ENCODE results near the gene SFTA2. TPM values are rescaled to one million over a fixed set of nuclear protein-coding genes. Genes with fewer than 3 reads are reported as not detected.

SFTA2 gene
- total RNA-seq, 1 experiment from 2014 or later = not detected

GRCh38 chr6:30979690-30980089, 47.7 kb upstream of the SFTA2 start:
- WGBS (ENCODE audit: extremely low coverage, insufficient read length, low lambda C conversion rate) = no CpG with 5 or more reads among the region's 4 CpGs
- no peak overlapping the region for H3K27ac Mint-ChIP-seq
- no peak overlapping the region for H2BK20ac ChIP-seq (ENCODE audit: low read depth, low read length, poor library complexity, severe bottlenecking)
- no peak overlapping the region for H2BK12ac ChIP-seq (ENCODE audit: insufficient read length, low read depth, low read length)
- H4K8ac ChIP-seq (replicated peaks; ENCODE audit: insufficient read length, low read depth, low read length) = no peak overlapping the region
- no peak overlapping the region for H3K18ac ChIP-seq (ENCODE audit: insufficient read length, low read depth, low read length)
- H3K56ac ChIP-seq (ENCODE audit: insufficient read length, low read depth, low read length) = no peak overlapping the region
- no peak overlapping the region for H3K4ac ChIP-seq (ENCODE audit: low read depth, low read length)
- H2BK5ac ChIP-seq (ENCODE audit: insufficient read length, low read length) = no peak overlapping the region
- H4K91ac ChIP-seq (ENCODE audit: insufficient read length, low read depth, low read length) = no peak overlapping the region
- no peaks in the 10 kb centered on the region; the same call in 1 of the 2 replicates for H3K4me1 ChIP-seq (ENCODE audit: insufficient read depth, low read length)
- H3K9ac ChIP-seq (ENCODE audit: extremely low read depth, insufficient read length, low read length) = no peak overlapping the region
- no peak for TF ChIP-seq CTCF (conservative IDR thresholded peaks at IDR 0.05)
- H3K9me3 Mint-ChIP-seq = no peaks in the 10 kb centered on the region
- H3K14ac ChIP-seq (ENCODE audit: insufficient read depth, low read length) = no peak overlapping the region
- H3K4me2 ChIP-seq (ENCODE audit: insufficient read depth, insufficient read length, low read length) = no peak overlapping the region
- no peaks in the 10 kb centered on the region for H3K23me2 ChIP-seq (ENCODE audit: insufficient read length, low read depth, low read length, poor library complexity, severe bottlenecking)
- H2BK15ac ChIP-seq (ENCODE audit: low read depth, low read length) = no peak overlapping the region
- H3K79me1 ChIP-seq (ENCODE audit: insufficient read depth, low read depth, low read length, poor library complexity, severe bottlenecking) = no peaks in the 10 kb centered on the region
- no peak overlapping the region for H3K23ac ChIP-seq (ENCODE audit: insufficient read length, low read depth, low read length)
- no peak for DNase-seq
- H3K4me1 Mint-ChIP-seq = peaks cover 17 to 25% of the 10 kb centered on the region in 2 experiments
- H2BK120ac ChIP-seq (ENCODE audit: low read depth, low read length, poor library complexity, severe bottlenecking) = no peak overlapping the region
- no peaks in the 10 kb centered on the region for H3K27me3 ChIP-seq (ENCODE audit: insufficient read depth, low read length)
- H3T11ph ChIP-seq (ENCODE audit: low read length) = no peak overlapping the region
- no peak overlapping the region for H2AK5ac ChIP-seq (ENCODE audit: insufficient read length, low read length)
- H3K27ac ChIP-seq (ENCODE audit: insufficient read length, low read depth, low read length) = no peak overlapping the region
- H3K9me3 ChIP-seq (ENCODE audit: control insufficient read depth, low read depth, low read length) = no peaks in the 10 kb centered on the region
- H3K4me3 Mint-ChIP-seq = no peak overlapping the region
- no peaks in the 10 kb centered on the region for H3K79me2 ChIP-seq (ENCODE audit: insufficient read depth, low read length)
- no peak overlapping the region for H4K5ac ChIP-seq (ENCODE audit: insufficient read length, low read depth, low read length)
- H3K36me3 Mint-ChIP-seq (ENCODE audit: insufficient read depth in 1 of 3, low read depth in 3 of 3) = no peaks in the 10 kb centered on the region
- H2AFZ ChIP-seq (ENCODE audit: low read length) = no peak overlapping the region
- H3K27me3 Mint-ChIP-seq (ENCODE audit: low read depth) = peaks cover 7% of the 10 kb centered on the region
- no peaks in the 10 kb centered on the region for H4K20me1 ChIP-seq (ENCODE audit: control insufficient read depth, insufficient read depth, insufficient read length)

Data from H9 (cell line).